HEK293T (cell line): ENCODE measurements around the gene MCF2L.

Experiments used
- ARNT ChIP-seq: fragments of 450-650 bp; IDR thresholded peaks from 2 replicates; pipeline ENCODE4 v1.6.1; 2017; ENCODE audit warnings: mild to moderate bottlenecking
- BHLHE40 ChIP-seq: fragments of 450-650 bp; IDR thresholded peaks from 2 replicates; pipeline ENCODE4 v1.6.1; 2016; ENCODE audit warnings: mild to moderate bottlenecking, moderate library complexity, borderline replicate concordance
- ELF4 ChIP-seq: fragments of 450-650 bp; IDR thresholded peaks from 2 replicates; pipeline ENCODE4 v1.6.1; 2017; ENCODE audit warnings: antibody characterized with exemption
- FOXA1 ChIP-seq: fragments of 450-650 bp; IDR thresholded peaks from 2 replicates; pipeline ENCODE4 v1.6.1; 2016; ENCODE audit warnings: mild to moderate bottlenecking
- FOXK2 ChIP-seq: fragments of 450-650 bp; IDR thresholded peaks from 2 replicates; pipeline ENCODE4 v1.6.1; 2016; ENCODE audit warnings: mild to moderate bottlenecking
- FOXM1 ChIP-seq: fragments of 450-650 bp; IDR thresholded peaks from 2 replicates; pipeline ENCODE4 v1.6.1; 2017; ENCODE audit warnings: mild to moderate bottlenecking, borderline replicate concordance
- HDGF ChIP-seq: fragments of 450-650 bp; IDR thresholded peaks from 2 replicates; pipeline ENCODE4 v1.6.1; 2017; ENCODE audit warnings: antibody characterized with exemption, borderline replicate concordance
- LEF1 ChIP-seq: fragments of 450-650 bp; IDR thresholded peaks from 2 replicates; pipeline ENCODE4 v1.6.1; 2017; ENCODE audit warnings: mild to moderate bottlenecking, borderline replicate concordance
- NFRKB ChIP-seq: fragments of 450-650 bp; IDR thresholded peaks from 2 replicates; pipeline ENCODE4 v1.6.1; 2016; ENCODE audit warnings: mild to moderate bottlenecking, moderate library complexity
- SP1 ChIP-seq: fragments of 450-650 bp; IDR thresholded peaks from 2 replicates; pipeline ENCODE4 v1.6.1; 2017
- TARDBP ChIP-seq: fragments of 450-650 bp; IDR thresholded peaks from 2 replicates; pipeline ENCODE4 v1.6.1; 2016

DNA sequence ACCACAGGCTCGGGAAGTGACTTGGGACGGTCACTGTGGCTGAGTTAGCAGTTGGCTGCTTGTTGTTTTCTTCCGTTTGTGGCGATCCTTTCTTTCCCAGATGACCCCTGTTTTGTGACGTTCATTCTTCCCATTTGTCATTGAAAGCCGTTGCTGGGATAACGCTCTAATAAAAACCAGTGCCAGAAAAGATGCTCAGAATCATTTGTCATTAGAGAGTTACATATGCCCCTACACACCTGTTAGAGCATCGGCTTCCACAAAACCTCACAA, 39.3 kb upstream of the MCF2L start:
- TF ChIP-seq BHLHE40 (no peak), SP1 (no peak), FOXA1 (no peak), TARDBP (no peak), NFRKB (no peak), ELF4 (no peak), FOXM1 (no peak), HDGF (no peak), LEF1 (no peak), FOXK2 (no peak), ARNT (no peak)
